HG02571 (cell line): ENCODE results near the gene CFAP20DC.
"Not testable (repeated sequence)": the region's sequence is repeated elsewhere in the genome, so short reads cannot be mapped to it uniquely, and the experiment has no call there.

ENCODE experiments used
- ATAC-seq: cut with Tn5 transposase; IDR thresholded peaks from one replicate; pipeline ENCODE4 v1.9.1; 2021; ENCODE audit warnings: mild to moderate bottlenecking, moderate library complexity; ENCODE audit not compliant: unreplicated experiment

The CFAP20DC gene

DNA sequence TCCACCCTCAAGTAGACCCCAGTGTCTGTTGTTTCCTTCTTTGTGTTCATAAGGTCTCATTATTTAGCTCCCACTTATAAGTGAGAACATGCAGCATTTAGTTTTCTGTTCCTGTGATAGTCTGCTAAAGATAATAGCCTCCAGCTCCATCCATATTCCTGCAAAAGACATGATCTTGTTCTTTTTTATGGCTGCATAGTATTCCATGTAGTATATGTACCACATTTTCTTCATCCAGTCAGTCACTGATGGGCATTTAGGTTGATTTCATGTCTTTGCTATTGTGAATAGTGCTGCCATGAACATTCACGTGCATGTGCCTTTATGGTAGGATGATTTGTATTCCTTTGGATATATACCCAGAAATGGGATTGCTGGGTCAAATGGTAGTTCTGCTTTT is 82.0 kb downstream of the CFAP20DC start:
- not testable (repeated sequence) for ATAC-seq

DNA sequence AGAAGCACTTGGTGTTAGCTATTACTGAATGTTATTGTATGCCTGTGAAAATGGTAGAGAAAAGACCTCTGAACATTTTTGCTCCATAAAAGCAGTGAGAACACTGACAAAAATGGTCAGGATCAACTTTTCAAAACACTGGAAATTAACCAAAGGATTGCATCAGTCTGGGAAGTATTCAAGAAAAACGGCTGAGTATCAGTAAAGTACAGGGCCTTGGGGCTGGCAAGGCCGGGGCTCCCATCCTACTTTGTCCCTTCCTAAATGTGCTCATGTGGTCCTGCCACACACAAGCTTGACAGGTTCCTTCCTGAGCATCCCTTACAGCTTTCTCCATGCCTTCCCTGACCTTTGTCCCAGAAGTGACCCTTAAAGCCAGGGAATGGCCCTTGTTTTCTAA is 84.0 kb downstream of the CFAP20DC start:
- ATAC-seq, result no peak

DNA sequence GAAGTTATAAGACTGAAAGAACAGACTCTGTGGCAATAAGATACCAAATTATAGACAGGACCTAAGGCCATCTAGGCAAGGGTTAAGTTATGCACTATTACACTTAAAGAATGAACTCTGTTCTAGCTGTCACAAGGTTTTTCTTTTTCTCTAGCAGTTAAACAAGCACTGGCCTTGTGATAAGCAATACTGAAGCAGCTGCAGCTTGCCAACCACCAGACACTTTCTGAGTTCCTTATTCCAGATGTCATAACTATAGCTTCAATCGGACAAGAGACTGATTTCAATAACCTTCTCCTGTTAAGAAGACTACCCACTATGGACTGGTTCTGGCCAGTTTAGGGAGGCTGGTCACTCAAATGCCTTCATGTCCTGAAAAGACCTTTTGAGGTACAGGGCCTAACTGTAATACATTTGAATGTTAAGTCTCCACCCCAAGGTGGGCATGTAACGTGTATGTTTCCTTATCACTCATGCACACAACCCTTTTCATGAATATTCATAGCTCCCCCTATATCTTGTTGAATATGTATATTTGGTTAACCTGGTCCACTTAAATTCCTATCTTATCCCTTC is 85.8 kb downstream of the CFAP20DC start:
- ATAC-seq, result no peak

DNA sequence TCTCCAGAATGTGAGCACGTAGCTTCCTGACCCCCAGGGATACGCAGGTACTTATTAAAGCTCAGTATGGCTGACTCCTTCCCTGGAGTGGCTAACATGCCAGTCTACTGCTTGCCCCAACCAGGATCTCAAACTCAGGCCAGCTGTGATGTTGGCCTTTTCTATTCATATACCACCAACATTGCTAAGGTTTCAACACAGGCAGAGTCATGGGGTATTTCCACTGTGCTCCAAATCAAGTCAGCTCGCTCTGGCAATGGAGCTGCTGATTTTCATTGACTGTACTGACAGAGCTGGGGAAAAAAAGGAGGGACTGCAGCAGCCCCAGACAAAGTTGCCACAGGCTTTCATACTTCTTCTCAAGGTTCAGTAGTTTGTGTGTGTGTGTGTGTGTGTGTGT is 87.0 kb downstream of the CFAP20DC start:
- ATAC-seq, result no peak

DNA sequence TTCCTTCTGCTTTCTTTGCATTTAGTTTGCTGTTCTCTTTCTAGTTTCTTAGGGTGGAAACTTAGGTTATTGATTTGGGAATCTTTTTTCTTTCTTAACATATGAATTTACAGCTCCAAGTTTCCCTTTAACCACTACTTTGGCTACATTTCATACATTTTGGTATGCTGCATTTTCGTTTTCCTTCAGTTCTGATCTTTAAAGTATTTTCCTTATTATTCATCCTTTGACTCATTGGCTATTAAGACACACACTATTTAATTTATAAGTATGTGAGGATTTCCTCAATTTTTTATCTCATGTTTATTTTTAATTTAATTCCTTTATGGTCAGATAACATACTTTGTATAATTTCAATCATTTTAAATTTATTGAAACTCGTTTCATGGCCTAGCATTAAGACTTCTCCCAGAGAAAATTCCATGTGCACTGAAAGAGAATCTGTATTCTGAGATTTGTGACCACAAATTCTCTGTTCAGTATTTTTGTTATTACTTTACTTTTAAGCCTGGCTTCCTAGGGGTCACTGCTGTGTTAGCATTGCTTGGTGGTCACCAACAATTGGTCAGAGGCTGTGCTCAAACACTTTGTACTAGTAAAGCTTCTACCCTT is 87.7 kb downstream of the CFAP20DC start:
- no peak for ATAC-seq

DNA sequence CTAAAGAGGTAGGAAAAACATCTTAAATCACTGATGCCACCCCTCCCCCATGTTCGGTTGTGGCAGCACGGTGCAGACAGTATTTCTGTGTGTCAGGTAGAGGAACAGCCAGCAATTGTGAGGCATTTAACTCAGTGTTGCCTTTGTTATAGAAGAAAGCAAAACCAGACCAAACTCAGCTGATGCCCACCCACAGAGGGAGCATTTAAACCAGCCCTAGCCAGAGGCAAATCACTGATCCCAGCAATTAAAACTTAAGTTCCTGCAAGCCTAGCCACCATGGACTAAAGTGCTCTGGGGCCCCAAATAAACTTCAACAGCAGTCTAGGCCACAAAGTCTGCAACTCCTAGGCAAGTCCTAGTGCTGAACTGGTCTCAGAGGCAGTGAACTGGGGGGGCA is 94.5 kb downstream of the CFAP20DC start:
- no peak for ATAC-seq

DNA sequence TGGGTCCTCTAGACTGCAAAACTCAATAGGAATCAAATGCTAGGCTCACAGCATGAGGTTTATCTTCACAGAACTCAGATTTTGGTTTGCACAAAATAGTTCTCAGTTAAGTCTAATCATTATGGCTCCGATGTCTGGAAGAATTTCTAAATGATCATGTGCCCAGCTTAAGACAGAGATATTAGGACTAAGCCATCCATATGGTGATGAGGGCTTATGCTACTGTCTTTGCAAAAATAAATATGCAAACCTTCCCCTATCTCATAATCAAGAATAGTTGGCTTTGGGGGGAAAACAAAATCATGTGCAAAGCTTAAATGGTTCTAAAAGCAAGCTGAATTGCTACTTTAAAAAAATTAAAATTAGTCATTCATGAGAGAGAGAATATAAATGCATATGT is 96.5 kb downstream of the CFAP20DC start:
- ATAC-seq, result no peak

DNA sequence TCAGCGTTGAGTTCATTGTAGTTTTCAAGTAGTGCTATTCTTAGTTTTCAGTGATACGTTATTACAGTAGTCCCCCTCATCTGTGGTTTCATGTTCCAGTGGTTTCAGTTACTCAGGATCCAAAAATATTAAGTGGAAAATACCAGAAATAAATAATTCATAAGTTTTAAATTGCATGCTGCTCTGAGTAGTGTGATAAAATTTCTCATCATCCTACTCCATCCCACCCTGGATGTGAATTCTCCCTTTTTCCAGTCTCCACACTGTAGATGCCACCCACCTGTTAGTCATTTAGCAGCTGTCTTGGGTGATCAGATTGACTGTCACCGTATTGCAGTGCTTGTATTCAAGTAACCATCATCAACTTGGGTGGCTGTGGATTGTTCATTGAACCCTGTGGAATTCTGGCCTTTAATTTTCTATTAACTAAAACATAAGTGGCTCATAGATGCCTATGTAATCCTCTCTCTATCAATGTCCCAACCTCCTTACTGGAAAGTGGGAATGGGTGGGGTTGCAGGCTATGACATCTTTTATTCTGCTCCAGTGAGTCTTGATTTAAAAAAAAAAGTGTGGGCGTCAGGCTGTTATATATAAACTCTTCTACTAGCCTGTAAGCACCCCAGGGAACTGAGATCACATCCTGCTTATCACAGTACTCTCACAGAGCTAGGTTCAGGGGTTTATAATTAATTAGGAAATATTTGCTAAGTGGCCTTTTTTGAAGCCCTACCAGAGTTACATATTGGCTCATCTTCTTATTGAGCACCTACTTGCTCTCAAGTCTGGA is 97.5 kb downstream of the CFAP20DC start:
- ATAC-seq, result no peak

DNA sequence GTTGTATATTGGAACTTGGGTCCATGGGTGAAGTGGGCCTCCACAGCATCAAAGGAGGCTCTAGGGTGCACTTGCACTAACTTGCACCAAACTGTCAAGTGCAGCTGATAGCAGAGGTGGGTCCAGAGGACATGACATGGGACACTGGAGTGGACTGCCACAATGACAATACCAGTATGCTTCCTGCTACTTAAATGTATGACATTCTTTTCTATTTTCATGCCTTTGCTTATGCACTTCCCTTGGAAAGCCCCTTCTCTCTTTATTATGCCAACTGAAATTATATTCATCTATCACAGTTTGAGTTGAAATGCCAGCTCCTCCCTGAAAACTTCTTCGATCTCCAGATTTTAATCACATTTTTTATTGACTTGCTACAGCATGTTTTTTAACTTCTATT is 101.8 kb downstream of the CFAP20DC start:
- no peak for ATAC-seq

DNA sequence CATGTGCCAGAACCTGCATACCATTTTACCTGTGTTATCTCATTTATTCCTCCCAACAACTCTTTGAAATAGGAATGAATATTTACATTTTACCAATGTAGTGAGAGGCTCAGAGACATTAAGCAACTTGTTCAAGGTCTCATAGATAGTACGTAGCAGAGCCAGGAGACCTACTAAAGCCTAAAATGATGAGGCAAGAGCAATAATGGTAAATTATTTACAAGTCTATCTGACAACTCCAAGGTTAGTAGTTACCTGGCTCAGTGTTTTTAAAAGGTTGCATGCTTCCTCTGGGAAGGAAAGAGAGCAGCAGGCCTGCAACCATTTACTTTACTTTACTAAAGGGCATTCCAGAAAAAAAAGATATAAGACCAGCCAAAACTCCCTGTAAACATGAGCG is 103.0 kb downstream of the CFAP20DC start:
- ATAC-seq, result no peak

DNA sequence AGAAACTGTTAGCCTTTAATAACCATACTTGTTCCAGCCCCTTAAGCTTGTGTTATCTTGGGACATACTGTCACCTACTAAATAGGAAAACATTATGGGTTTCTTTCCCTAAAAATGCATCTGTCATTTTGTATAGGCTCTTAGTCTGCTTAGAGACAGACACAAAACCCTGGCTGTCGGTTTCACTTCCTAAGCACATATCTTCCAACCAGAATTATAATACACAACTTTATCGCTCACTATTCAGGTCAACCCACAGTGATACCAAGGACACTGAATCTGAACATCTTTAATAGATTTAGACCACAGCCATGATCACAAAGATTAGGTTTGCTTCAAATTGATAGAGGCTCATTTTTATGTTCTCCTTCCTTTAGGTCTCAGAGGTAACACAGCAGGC is 111.8 kb downstream of the CFAP20DC start:
- ATAC-seq, result no peak

DNA sequence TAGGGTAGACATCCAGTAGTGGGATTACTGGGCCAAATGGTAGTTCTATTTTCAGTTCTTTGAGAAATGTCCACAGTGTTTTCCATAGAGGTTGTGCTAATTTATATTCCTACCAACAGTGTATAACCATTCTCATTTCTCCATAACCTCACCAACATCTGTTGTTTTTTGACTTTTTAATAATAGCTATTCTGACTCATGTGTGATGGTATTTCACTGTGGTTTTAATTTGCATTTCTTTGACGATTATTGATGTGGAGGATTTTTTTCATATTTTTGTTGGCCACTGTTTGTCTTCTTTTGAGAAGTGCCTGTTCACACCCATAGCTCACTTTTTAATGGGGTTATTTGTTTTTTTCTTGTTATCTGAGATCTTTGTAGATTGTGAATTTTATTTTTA is 125.2 kb downstream of the CFAP20DC start:
- ATAC-seq, result no peak

DNA sequence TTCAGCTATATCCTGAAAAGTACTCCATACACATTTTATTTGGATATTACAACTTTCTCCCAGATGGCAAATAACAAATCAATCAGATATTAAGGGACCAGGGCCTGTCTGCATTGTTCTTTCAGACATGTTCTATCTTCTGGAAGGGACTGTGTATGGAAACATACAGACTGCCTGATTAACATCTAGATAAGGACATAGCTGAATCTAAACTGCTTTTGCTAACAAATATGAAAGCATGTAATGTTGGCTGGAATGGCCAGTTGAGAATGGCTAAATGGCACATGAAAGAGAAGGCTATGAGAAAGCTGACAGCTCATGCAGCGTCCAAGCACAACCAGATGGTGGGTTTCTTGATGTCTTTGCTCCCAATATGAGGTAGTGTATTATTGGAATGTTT is 149.4 kb downstream of the CFAP20DC start:
- ATAC-seq, result no peak

DNA sequence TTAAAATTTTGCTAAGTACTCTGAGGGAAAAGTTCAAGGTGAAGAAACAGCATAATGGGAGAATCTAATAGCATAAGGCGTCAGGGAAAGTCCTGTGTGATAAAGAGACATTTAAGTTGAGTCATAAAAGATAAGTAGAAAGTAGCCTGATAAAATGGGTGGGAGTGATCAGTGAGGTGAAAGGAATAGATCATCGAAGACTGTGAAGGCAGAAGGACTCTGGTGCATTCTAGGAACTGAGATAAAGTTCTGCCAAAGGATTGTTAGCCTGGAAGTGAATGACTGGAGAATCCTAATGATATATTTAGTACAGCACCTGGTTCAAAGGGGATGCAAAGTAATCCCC is 149.9 kb downstream of the CFAP20DC start:
- ATAC-seq, result peak; percentile 17

DNA sequence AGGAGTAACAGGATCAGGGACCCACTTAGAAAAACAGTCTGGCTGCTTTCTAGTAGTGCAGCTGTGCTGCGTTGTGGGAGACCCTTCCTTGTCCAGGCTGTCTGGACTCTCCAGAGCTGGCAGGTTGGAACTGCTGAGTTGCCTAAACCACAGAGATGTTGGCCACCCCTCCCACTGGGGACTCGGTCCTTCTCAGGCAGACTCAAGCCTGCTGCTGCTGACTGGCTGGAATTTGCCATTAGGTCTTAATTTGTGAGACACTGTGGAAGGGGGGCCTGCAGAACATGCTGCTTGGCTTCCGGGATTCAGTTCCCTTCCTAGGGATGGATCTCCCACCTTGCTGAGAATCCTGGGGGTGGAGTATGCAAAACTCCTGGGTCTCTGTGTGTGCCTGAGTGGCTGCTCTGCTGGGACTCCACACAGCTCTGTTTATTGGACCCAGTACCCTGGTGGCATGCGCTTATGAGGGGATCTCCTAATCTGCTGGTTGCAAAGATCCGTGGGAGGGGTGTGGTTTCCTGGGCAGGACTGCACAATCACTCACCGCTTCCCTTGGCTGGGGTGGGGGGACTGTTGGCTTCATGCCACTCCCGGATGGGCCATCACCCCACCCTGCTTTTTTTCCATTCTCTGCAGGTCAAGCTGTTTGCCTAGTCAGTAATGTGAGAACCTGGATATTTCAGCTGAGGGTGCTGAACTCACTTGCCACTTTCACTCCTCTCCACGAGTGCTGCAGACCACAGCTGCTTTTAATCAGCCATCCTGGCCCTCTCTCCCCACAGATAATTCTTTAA is 150.5 kb downstream of the CFAP20DC start:
- peak; percentile 78 for ATAC-seq

DNA sequence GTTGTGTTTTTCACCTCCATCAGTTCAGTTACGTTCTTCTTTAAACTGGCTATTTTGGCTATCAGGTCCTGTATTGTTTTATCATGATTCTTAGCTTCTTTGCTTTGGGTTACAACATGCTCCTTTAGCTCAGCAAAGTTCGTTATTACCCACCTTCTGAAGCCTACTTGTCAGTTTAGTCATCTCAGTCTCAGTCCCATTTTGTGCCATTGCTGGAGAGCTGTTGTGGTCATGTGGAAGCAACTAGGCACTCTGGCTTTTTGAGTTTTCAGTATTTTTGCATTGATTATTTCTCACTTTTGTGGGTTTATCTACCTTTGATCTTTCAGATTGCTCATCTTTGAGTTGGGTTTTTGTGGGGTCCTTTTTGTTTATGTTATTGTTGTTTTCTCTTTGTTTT is 151.3 kb downstream of the CFAP20DC start:
- no peak for ATAC-seq

DNA sequence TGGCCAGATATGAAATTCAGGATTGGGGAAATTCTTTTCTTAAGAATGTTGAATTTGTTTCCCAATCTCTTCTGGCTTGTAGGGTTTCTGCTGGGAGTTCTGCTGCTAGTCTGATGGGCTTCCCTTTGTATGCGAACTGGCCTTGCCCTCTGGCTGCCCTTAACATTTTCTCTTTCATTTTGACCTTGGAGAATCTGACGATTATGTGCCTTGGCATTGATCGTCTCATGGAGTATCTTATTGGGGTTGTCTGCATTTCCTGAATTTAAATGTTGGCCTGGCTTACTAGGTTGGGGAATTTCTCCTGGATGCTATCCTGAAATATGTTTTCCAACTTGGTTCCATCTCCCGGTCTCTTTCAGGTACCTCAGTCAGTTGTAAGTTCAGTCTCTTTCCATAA is 152.2 kb downstream of the CFAP20DC start:
- no peak for ATAC-seq

DNA sequence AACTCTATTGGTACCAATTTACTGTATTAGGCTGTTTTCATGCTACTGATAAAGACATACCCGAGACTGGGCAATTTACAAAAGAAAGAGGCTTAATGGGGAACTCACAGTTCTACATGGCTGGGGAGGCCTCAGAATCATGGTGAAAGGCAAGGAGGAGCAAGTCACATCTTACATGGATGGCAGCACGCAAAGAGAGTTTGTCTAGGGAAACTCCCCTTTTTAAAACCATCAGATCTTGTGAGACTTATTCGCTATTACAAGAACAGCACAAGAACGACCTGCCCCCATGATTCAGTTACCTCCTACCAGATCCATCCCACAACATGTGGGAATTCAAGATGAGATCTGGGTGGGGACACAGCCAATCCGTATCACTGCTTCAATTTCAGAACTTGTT is 154.1 kb downstream of the CFAP20DC start:
- not testable (repeated sequence) for ATAC-seq

DNA sequence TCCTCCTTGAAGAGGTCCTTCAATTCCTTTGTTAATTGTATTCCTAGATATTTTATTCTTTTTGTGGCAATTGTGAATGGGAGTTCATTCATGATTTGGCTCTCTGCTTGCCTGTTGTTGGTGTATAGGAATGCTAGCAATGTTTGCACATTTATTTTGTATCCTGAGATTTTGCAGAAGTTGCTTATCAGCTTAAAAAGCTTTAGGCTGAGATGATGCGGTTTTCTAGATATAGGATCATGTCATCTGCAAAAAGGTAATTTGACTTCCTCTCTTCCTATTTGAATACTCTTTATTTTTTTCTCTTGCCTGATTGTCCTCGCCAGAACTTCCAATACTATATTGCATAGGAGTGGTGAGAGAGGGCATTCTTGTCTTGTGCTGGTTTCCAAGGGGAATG is 157.3 kb downstream of the CFAP20DC start:
- ATAC-seq, result not testable (repeated sequence)

DNA sequence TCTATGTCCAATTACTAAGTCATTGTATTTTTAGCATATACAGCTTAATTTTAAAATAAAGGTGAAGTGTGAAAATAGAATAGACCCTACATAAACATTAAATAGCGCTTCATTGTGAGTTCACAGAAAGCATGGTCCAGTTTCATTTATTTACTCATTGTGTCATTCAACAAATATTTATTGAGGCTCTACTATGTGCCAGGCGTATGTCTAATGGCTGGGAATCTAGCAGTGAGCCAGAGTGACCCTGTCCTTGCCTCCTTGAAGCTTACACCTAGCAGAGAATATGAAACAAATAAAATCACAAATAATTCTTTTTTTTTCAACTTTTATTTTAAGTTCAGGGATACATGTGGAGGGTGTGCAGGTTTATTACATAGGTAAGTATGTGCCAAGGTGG is 161.7 kb downstream of the CFAP20DC start:
- ATAC-seq, result no peak

DNA sequence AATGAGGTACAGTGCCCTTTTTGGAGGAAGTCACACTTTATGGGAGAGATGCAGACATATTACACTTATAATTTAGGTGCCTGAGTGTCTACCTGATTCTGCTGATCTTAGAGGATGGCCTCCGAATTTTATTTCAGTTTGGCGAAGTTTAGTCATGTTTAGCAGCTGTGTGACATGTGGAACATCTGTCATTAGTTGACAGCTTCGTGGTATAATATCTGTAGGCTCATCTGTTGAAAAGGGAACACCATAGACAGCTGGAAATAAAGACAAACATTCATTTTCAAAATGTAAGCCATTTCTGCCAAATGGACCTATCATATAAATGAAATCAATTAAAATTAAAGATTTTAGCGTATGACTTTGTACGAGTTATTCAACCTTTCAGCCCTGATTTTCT is 165.4 kb downstream of the CFAP20DC start:
- ATAC-seq, result no peak

DNA sequence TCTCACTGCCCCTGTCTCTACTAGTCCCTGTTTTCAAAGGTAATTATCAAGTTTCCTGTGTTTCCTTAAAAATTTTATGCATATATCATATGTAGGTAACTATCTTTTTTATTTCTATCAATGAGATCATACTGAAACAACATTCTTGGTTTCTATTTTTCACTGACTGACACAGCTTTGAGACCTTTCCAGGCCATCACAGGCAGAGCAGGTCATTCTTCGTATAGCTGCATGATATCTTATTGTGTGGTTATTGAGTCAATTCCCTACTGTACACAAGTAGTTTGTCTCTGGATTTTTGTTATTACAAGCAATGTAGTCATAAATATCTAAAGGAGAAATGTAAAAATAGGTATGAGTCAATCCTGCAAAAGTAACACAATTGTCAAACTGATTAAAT is 169.6 kb downstream of the CFAP20DC start:
- ATAC-seq, result no peak
